ENCODE data around the gene VAT1L.
A peak's percentile ranks its signal among the peaks of the same experiment; 100 is the strongest.
"Not testable (repeated sequence)": the region's sequence is repeated elsewhere in the genome, so short reads cannot be mapped to it uniquely, and the experiment has no call there.

VAT1L gene

GRCh38 chr16:77989846-77990245 lies 201.5 kb downstream of the VAT1L start:
- DNase-seq (ENCODE audit: low read depth), result no peak
- no peak overlapping the region for H3K4me3 ChIP-seq (ENCODE audit: low read depth, low read length)
- no peak for TF ChIP-seq CTCF (IDR thresholded peaks at IDR 0.05; ENCODE audit: insufficient read depth, low read depth, low read length, missing control alignments)

GRCh38 chr16:77991701-77992100 lies 203.3 kb downstream of the VAT1L start:
- no peak for DNase-seq (ENCODE audit: low read depth)
- TF ChIP-seq CTCF (IDR thresholded peaks at IDR 0.05; ENCODE audit: insufficient read depth, low read depth, low read length, missing control alignments), result no peak
- H3K4me3 ChIP-seq (ENCODE audit: low read depth, low read length), result no peak overlapping the region

- not testable (repeated sequence) for H3K4me3 ChIP-seq (ENCODE audit: low read depth, low read length)
These were observed 204.0 kb downstream of the VAT1L start for GRCh38 chr16:77992381-77992780.

GRCh38 chr16:77993111-77993985 lies 205.0 kb downstream of the VAT1L start:
- peak; percentile 16 for DNase-seq (ENCODE audit: low read depth)

More at GRCh38 chr16:77992381-77992780, 204.0 kb downstream of the VAT1L start:
- DNase-seq (ENCODE audit: low read depth), result not testable (repeated sequence)

GRCh38 chr16:77995843-77996455 lies 207.6 kb downstream of the VAT1L start:
- no peak for TF ChIP-seq CTCF (IDR thresholded peaks at IDR 0.05; ENCODE audit: insufficient read depth, low read depth, low read length, missing control alignments)
- no peak for DNase-seq (ENCODE audit: low read depth)
- H3K4me3 ChIP-seq (ENCODE audit: low read depth, low read length), result no peak overlapping the region

More at GRCh38 chr16:77993111-77993985, 205.0 kb downstream of the VAT1L start:
- no peak for TF ChIP-seq CTCF (IDR thresholded peaks at IDR 0.05; ENCODE audit: insufficient read depth, low read depth, low read length, missing control alignments)
- H3K4me3 ChIP-seq (ENCODE audit: low read depth, low read length), result no peak overlapping the region

- no peak for TF ChIP-seq CTCF (IDR thresholded peaks at IDR 0.05; ENCODE audit: insufficient read depth, low read depth, low read length, missing control alignments)
- no peak for DNase-seq (ENCODE audit: low read depth)
- no peak overlapping the region for H3K4me3 ChIP-seq (ENCODE audit: low read depth, low read length)
These were observed 210.1 kb downstream of the VAT1L start for GRCh38 chr16:77998350-77999023.

- no peak overlapping the region for H3K4me3 ChIP-seq (ENCODE audit: low read depth, low read length)
- DNase-seq (ENCODE audit: low read depth), result no peak
- TF ChIP-seq CTCF (IDR thresholded peaks at IDR 0.05; ENCODE audit: insufficient read depth, low read depth, low read length, missing control alignments), result no peak
These were observed 213.2 kb downstream of the VAT1L start for GRCh38 chr16:78001451-78002025.

All from GM12865 (cell line).